ENCODE data around the gene CENPH. TPM values are rescaled to one million over a fixed set of nuclear protein-coding genes. Genes with fewer than 3 reads are reported as not detected.
"Not testable (repeated sequence)": the region's sequence is repeated elsewhere in the genome, so short reads cannot be mapped to it uniquely, and the experiment has no call there.

Gene CENPH
- polyA plus RNA-seq, 1 experiment, result 7.4 TPM

GRCh38 chr5:69230181-69230580 lies 40.8 kb downstream of the CENPH start:
- H3K27me3 ChIP-seq (ENCODE audit: control insufficient read depth, insufficient read depth, low read length), result no peaks in the 10 kb centered on the region
- no peak for DNase-seq (ENCODE audit: low read depth)
- ChIA-PET POLR2A (no interaction called here), CTCF (no interaction called here)
- H3K4me3 ChIP-seq (ENCODE audit: low read depth, low read length), result no peak overlapping the region
- no peaks in the 10 kb centered on the region; the same call in 1 of the 2 replicates for H3K36me3 ChIP-seq (ENCODE audit: control insufficient read depth, insufficient read depth, low read length)
- TF ChIP-seq, protein P1, sequence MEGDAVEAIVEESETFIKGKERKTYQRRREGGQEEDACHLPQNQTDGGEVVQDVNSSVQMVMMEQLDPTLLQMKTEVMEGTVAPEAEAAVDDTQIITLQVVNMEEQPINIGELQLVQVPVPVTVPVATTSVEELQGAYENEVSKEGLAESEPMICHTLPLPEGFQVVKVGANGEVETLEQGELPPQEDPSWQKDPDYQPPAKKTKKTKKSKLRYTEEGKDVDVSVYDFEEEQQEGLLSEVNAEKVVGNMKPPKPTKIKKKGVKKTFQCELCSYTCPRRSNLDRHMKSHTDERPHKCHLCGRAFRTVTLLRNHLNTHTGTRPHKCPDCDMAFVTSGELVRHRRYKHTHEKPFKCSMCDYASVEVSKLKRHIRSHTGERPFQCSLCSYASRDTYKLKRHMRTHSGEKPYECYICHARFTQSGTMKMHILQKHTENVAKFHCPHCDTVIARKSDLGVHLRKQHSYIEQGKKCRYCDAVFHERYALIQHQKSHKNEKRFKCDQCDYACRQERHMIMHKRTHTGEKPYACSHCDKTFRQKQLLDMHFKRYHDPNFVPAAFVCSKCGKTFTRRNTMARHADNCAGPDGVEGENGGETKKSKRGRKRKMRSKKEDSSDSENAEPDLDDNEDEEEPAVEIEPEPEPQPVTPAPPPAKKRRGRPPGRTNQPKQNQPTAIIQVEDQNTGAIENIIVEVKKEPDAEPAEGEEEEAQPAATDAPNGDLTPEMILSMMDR (IDR thresholded peaks at IDR 0.05; ENCODE audit: insufficient read depth, low read depth, low read length), result no peak

GRCh38 chr5:69231281-69231680 lies 41.9 kb downstream of the CENPH start:
- Histone ChIP-seq H3K27me3 (ENCODE audit: control insufficient read depth, insufficient read depth, low read length) (no peaks in the 10 kb centered on the region), H3K36me3 (ENCODE audit: control insufficient read depth, insufficient read depth, low read length) (no peaks in the 10 kb centered on the region; the same call in 1 of the 2 replicates), H3K4me3 (ENCODE audit: low read depth, low read length) (no peak overlapping the region)
- ChIA-PET POLR2A (no interaction called here), CTCF (no interaction called here)
- TF ChIP-seq, protein P1 (IDR thresholded peaks at IDR 0.05; ENCODE audit: insufficient read depth, low read depth, low read length), result no peak
- no peak for DNase-seq (ENCODE audit: low read depth)

DNA sequence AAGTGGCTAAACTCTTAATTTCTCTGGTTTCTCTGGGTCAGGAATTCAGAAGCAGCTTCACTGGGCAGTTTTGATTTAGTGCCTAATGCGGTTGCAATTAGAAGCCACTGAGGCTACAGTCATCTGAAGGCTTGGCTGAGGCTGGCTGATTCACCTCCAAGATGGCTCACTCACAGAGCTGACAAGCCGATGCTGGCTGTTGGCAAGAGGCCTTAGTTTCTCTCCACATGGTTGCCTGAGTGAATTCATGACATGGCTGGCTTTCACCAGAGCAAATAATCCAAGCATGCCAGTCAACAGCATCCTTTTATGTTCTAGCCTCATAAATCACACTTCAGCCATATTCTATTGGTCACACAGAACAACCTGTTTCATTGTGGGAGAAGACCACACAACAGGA lies 42.5 kb downstream of the CENPH start:
- no peak for DNase-seq (ENCODE audit: low read depth)
- TF ChIP-seq, protein P1 (IDR thresholded peaks at IDR 0.05; ENCODE audit: insufficient read depth, low read depth, low read length), result no peak
- ChIA-PET POLR2A (no interaction called here), CTCF (no interaction called here)
- Histone ChIP-seq H3K27me3 (ENCODE audit: control insufficient read depth, insufficient read depth, low read length) (no peaks in the 10 kb centered on the region), H3K4me3 (ENCODE audit: low read depth, low read length) (no peak overlapping the region), H3K36me3 (ENCODE audit: control insufficient read depth, insufficient read depth, low read length) (no peaks in the 10 kb centered on the region; the same call in 1 of the 2 replicates)

DNA sequence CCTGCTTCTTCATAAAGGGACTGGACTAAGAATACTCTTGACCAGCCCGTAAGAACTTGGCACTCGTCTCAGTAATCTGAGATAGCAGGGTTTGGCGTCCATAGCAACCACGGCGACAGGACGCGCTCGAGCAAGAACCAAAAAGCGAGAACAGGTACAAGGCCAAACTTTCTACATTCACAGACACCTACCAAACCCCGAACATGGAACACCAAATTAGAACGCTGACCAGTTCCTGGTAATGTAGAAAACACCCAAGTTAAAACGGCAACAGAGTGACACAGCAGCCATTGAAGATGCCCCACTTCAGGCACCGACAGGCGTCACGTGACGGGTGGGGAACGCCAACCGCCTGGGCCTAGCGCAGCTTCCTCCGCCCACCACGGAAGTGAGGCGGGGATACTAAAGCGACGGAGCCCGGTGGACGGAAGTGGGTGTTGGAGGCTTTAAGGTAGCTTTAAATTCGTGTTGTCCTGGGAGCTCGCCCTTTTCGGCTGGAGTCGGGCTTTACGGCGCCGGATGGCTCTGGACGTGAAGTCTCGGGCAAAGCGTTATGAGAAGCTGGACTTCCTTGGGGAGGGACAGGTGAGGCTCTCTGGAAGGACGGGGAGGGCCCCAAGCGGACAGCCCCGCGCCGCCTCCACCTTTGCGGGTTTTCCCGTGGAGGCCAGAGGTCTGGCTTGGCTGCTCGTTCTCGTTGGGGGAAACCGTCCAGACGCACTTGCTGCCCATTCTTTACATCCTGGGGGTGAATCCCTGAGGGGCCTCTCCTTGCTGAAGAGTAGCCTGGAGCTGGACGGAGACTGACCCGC lies 45.3 kb downstream of the CENPH start, which contains the start of gene CDK7:
Gene CDK7 (plus strand): TSS at position 430 of the 812 bp plus-strand sequence. CDS start 90 bp downstream, at position 520.
- DNase-seq (ENCODE audit: low read depth), result peak; percentile 69
- Histone ChIP-seq H3K27me3 (ENCODE audit: control insufficient read depth, insufficient read depth, low read length) (no peaks in the 10 kb centered on the region), H3K36me3 (ENCODE audit: control insufficient read depth, insufficient read depth, low read length) (peaks cover 6% of the 10 kb centered on the region), H3K4me3 (ENCODE audit: low read depth, low read length) (peak within 1 kb of the TSS; percentile 83)
- ChIA-PET POLR2A (interaction anchor here (0.6 kb wide), 2 partner anchors 21 to 27 kb away, joined by 3 to 4 read pairs; no protein-coding TSS in a partner anchor), CTCF (interaction anchor here (1.7 kb wide), 1 partner anchor 141 kb away, joined by 4 read pairs; the partner anchor contains the start of gene SLC30A5)
- TF ChIP-seq, protein P1 (IDR thresholded peaks at IDR 0.05; ENCODE audit: insufficient read depth, low read depth, low read length), result no peak

- CTCF ChIA-PET; DNase-seq (ENCODE audit: low read depth); H3K4me3 ChIP-seq (ENCODE audit: low read depth, low read length); H3K36me3 ChIP-seq (ENCODE audit: control insufficient read depth, insufficient read depth, low read length); POLR2A ChIA-PET; H3K27me3 ChIP-seq (ENCODE audit: control insufficient read depth, insufficient read depth, low read length): not testable (repeated sequence)
These were observed 47.4 kb downstream of the CENPH start for GRCh38 chr5:69236733-69237132.

Data from BJ (cell line).